ENCODE data around the gene TMEM161A.
A peak's percentile ranks its signal among the peaks of the same experiment; 100 is the strongest.
"Not testable (repeated sequence)": the region's sequence is repeated elsewhere in the genome, so short reads cannot be mapped to it uniquely, and the experiment has no call there.

Gene TMEM161A

DNA sequence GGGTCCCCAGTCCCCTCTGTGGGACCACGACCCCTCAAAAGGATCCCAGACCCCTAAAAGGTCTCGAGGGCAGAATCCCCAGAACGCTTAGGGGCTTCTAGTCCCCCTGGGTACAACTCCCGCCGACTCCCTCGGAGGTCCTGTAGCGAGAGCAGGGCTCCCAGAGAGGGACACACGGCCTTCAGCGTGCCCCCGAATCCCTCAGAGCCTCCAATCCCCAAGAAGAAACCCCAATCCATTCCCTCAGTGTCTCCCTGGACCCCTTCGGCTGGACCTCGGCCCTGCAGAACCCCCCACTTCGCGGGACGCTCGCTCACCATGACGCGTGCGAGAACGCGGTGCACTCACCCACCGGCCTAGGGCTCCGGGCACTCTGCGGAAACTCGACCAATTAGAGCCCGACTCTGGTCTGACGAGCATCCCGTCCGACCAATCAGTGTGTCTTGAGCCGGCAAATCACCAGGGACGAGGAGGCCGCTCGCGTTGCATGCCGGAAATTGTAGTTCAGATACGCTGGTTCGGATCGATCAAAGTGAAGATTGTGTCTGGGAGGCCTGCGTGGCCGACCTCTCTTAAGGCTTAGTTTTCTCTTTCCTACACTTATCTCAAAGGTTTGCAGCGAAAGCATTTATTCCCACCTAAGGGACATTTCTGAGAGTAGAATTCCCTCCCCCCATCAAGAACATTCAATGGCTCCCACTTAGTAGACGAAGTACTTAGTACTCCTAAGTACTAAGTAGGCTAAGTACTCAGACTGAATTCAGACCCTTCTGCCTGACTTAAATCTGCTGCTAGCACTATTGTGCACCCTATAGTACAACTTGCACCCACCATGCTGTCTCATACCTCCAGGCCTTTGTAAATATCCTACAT lies at the start of gene TMEM161A:
Gene TMEM161A, minus strand, starts transcription at position 370 of the 873 bp plus-strand sequence. Its CDS starts 50 bp downstream, at position 320.
- DNase-seq, result peak; percentile 98

DNA sequence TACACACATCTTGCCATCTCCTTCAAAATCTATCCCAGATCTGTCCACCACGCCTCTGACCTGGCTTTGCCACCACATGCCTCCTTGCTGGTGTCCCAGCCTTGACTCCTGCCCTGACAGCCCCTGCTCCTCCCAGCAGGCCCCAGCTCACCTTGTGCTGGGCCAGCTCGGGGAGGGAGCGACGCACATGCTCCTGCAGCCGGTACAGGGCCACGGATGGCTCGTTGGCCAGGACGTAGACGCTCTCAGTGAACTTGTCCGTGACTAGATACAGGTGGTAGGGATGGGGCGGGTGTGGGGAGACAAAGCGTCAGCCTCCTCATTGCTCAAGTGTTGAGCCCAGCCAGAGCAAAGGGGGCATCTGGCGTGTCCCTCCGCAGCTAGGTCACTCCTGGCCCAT lies 48.5 kb upstream of the TMEM161A start:
- no peak for DNase-seq

DNA sequence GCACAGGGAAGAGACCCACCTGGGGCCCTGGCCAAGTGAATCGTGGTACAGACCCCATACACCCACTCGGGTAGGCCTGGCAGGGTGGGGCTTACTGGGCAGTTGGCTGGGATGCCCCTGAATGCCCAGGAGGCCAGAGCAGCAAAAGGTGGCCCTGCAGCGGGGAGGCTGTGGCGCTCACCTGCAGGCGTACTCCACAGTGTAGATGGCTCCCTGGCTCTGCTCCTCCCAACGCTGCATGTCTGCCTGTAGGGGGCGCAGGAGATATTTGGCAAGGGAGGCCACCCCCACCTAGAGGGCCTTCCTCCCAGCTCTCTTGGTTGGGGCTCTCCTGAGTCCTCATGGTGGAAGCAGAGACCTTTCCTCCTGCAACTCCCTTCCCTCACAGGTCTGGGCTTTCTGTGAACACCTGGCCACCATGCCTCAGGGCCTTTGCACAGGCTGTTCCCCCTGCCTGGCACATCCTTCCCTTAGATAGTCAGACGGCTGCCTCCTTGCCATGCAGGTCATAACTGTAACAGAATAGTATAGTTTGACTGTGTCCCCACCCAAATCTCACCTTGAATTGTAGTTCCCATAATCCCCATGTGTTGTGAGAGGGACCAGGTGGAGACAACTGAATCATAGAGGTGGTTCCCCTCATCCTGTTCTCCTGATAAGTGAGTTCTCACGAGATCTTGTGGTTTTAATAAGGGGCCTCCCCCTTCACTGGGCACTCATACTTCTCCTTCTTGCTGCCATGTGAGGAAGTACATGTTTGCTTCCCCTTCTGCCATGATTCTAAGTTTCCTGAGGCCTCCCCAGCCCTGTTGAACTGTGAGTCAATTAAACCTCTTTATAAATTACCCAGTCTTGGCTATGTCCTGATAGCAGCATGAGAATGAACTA lies 47.8 kb upstream of the TMEM161A start:
- DNase-seq, result peak; percentile 69

DNA sequence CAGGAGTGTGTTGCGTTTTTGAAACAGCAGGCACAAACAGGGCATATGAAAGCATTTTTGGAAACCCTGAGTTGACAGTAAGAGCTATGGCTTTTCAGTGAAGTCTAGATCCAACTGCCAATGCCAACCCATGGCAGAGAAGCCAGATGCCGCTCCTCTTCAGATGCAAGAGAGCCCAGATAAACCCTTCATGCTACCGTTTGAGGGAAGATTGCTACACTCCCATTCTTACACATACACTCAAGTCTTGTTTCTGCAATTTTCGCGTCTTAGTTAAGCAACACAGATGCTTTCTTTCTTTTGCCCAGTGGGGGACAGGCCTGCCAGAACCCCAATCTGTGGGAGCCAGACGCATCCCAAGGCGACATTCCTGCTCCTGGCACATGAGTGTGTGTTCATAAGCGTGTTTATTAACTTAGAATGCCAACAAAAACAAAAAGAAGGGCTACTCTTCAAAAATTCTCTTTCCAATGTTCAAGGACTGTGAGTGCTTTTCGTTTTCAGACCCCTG lies 43.3 kb upstream of the TMEM161A start:
- DNase-seq, result no peak

DNA sequence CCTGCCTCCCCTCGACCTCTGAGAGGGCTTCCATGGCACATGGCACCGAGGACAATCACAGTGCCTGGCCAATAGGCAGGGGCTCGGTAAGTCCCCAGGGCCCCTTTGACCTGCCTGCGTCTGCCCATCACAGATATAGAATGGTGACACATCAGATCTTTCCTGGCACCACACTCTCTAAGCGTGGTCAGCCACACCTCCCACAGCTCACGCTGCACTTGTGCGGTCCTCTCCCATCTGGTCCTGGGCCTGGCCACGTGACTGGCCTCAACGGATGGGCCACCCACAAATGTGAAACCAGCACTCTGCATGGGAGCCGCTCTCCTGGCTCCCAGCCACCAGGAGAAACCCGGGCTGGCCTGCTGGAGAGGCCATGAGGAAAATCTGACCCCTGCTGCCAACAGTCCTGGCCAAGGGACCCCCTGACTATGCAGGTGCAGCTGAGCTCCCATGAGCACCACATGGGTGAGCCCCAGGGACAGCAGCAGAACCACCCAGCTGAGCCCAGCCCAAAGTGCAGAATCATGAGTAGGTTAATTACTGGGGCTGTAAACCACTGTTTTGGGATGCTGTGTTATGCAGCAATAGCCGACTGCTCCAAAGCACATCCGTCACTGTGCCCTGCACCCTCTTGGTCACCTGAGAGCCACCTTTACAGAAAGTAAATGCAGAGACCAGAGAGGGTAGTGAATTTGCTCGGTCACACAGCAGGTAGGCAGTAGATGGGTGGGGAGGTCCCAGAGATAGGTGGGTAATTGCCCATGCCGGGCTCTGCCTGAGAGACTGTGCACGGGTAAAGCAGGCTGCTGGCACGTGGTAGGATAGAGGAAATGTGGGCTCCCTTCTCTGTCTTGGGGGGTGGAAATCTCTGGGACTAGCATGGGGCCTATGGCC lies 41.5 kb upstream of the TMEM161A start:
- DNase-seq, result no peak

DNA sequence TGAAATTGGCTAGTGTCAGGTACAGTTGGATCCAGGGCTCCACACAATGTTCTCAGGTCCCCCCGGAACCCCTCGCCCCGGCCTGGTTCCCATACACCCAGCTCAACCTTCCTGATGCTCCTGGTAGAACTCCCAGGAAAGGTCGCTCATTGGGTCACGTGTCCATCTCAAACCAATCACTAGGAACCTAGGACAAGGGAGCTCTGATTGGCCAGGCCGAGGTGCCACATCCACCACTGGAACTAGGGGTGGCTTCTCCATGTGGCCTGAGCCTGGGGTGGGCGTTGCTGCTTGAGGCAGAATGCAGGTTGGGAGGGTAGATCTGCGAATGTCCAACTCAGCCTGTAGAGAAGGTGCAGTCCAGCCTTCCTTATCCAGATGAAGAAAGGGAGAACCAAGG lies 38.7 kb upstream of the TMEM161A start:
- no peak for DNase-seq

DNA sequence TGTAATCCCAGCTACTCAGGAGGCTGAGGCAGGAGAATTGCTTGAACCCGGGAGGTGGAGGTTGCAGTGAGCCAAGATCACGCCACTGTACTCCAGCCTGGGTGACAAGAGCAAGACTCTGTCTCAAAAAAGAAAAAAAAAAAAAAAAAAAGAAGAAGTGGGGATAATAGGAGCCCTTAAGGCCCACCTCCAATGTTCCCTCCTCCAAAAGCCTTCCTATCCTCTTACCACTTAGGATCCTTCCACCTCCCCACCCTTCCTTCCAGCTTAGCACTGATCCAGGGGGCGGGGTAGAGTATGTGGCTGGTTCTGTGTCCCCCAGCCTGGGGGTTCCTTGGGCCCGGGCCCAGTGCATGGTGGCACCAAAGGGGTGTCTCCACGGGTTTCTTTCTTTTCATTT lies 35.0 kb upstream of the TMEM161A start:
- not testable (repeated sequence) for DNase-seq

DNA sequence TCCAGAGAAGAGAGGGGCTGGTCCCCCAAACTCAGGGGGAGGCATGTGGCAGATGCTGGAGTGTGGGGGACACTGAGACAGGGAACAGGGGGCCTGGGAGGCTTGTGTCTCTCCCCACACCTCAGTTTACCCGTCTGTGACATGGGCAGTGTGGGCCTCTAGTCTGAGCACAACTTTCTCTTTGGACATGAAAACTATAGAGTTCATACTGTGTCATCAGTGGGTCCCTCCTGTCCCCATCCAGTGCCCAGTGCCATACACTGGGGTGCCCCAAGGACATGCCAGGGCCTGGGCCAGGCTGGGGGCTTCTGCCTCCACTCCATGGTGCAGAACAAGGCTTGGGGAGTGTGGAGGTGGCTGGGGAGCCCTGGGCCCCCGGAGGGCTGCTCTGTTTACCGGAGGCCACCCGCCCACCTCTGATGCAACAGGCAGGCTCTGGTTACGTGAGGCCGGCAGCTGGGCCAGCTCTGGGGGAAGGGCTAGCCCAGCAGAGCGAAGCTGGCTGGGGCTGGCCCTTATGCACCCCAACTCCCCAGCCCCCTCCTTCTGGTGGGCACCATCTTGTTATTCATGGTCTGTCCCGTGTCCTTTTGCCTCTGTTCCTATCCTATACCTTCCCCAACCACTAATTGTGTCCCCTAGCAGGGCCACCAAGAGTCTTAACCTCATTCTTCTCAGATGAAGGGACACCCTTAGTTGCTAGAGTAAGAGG lies 33.7 kb upstream of the TMEM161A start:
- no peak for DNase-seq

DNA sequence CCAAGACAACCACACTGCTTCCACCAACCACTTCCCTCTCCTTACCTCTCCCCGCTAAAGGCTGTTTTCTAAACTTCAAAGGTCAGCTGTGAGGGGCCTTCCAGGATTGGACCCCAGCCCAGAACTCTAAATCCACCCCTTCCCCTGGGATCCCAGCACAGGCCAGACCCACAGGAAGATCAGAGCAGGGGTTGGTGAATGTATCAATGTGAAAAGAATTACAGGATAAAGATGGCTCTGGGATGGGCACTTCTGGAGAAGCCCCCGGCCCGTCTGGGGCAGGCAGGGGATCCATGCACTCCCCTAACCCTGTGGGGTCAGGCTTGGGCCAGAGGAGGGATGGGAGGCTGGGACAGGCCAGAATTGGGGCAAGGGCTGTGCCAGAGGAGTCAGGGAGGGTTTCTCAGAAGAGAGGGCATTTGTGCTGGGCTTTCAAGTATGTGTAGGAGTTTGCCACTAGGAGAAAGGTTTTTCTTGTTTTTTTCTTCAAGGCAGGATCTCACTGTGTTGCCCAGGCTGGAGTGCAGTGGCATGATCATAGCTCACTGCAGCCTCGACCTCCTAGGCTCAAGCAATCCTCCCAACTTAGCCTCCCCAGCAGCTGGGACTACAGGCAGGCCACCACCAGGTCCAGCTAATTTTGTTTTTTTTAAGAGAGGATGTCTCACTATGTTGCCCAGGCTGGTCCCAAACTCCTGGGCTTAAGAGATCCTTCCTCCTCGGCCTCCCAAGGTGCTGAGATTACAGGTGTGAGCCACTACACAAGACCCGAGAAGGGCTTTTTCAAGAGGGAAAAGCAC lies 32.8 kb upstream of the TMEM161A start:
- no peak for DNase-seq

DNA sequence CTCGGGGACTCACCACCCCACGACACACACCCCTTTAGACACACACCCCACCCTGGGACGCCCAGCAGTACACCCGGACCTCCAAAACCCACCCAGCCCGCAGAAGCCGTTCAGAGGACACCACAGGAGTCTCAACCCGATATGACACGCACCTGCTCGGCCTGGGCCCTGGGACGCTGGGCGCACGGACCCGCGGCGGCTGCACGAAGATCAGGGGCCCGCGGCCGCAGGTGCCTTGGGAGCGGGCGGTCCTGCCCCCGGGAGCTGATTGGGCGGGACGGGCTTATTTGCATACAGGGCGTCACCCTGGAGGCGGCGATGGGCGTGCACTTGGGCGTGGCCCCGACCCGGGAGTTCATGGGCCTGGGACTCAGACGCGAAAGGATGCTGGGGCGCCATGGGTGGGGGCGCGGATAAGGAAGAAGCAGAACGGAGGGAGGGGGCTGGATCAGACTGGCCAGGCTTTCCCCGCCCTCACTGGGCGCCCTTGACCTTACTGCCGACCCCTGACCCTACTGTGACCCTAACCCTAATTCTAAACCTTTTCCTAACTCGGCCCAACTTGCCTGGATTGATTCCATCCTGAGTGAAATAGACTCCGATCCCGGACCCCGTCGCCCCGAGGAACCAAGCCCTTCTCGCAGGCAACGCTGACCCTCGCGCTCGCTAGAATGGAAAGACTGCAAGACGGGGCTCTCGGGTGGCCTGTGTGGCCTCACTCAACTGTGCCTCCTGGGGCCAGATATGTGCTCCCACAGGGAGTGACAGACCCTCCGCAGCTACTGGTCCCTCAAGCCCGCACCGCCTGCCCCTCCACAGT lies 32.0 kb upstream of the TMEM161A start, which contains the start of gene MEF2B:
Gene MEF2B, minus strand, starts transcription at position 211 of the 820 bp plus-strand sequence. CDS start 19,528 bp downstream, outside the sequence.
- DNase-seq, result peak; percentile 78

DNA sequence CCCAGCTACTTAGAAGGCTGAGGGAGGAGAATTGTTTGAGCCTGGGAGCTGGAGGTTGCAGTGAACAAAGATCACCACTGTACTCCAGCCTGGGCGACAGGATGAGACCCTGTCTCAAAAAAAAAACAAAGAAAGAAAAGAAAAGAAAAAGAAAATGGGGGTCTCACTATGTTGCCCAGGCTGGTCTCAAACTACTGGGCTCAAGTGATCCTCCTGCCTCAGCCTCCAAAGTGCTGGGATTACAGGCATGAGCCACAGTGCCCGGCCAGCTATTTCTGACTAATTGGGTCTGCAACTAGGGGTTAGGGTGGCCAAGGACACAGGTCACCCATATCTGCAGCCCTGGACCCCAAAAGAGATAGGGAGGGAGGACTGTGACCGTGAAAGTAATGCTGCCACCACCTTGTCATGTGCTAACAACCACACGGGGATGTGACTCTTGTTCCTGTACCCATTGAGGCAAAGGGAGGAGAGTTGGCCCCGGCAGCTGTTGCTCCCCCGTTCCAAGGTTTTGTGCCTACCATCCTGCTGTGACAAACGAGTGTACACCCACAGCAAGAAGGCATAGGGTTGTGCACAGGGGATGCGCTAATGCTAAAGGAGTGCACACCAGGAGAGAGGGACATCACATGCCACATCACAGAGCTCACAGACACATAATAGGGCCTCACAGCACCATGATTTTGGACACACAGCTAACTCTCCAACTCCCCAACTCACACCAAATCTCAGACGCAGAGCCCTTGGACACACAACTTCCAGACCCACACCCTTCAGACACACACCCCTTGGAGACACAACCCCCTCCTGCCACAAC lies 31.2 kb upstream of the TMEM161A start:
- no peak for DNase-seq

DNA sequence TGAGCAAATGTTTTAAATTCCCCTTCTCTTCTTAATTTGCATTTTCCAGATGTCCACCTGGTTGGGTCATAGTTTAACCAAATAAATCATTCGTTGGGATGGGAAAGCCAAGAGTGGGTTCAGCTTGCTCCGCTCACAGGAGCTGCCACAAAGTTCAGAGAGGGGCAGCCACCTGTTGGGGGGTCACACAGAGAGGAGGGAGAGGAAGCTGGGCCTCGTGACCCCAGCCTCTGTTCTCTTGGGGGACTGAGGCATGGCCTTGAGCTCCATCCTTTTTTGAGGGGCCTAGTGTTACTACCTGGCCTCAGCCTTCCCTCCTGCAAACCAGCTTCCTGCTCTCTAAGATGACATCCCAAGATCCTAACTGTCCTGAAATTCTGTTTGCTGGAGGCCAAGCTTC lies 29.3 kb upstream of the TMEM161A start:
- DNase-seq, result no peak

DNA sequence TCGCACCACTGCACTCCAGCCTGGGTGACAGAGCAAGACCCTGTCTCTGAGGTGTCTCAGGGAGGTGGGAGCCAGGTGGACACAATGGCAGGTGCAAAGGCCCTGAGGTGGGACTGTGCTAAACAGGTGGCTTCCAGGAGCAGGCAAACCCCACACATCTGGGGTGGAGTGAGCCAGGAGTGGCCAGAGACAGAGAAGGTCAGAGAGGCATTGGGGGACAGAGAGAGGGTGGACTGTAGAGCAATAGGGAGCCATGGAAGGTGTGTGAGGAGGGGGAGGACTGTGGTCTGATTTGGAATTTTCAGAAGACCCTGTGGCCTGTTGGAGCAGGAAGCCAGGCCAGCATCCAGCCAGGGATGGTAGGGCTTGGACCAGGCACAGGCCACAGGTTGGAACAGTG lies 27.1 kb upstream of the TMEM161A start:
- DNase-seq, result no peak

DNA sequence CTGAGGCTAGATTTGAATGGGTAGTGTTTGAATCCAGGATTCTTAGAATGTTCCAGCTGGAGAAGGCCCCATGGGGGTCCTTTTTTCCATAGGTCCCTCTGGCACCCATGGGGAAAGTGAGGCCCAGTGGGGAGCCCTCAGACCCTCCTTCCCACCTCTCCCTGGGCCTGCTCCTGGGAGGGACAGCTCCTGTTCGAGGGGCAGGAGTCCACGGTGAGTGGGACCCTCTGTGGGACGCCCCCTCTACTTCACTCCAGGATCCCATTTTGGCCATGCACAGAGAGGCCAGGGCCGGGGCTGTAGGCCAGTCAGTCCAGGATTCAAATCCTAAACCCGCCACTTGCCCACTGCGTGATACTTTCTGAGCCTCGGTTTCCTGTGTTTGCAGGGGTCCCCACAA lies 24.2 kb upstream of the TMEM161A start:
- no peak for DNase-seq

DNA sequence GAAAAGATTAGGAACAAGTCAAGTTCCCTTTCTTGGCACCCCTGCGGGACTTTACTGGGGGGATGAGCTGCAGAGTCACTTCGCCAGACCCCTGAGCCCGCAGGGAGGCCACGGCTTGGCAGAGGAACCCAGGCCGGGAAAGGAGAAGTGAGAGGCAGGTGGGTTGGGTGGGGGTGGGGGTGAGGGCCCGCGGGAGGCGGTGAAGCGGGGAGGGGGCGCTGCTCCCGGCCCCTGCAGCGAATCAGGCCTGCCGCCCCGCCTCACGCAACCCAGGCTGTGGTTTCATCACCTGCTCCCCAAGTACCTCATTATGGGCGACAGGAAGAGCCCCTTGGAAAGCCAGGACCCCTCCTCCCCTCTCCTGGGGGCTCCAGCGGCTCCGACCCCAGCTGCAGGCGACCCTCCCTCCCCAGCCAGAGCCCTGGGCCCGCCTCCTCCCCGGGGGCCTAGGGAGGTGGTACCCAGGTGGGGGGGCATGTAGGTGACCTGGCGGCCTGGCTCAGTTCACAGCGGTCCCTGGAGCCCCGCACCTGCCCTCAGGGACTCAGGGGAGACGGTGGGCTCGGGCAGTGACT lies 22.3 kb upstream of the TMEM161A start:
- no peak for DNase-seq

DNA sequence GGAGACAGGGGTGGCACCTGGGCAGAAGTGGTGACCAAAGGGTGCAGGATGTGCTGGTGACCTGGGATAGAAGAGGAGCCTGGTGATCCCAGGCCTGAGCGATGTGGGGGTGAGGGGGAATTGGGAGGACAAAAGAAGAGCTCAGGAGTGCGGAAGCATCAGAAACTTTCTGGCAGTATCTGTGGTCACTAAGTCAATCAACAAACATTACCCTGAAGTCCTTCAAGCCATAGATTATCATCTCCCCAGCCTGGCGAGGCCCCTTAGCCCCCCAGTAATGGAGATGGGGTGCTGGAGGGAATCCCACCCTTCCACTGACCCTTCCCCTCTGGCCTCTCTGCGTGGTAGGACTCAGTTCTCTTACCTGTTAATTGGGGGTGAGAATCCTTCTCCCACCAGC lies 21.3 kb upstream of the TMEM161A start:
- DNase-seq, result no peak

DNA sequence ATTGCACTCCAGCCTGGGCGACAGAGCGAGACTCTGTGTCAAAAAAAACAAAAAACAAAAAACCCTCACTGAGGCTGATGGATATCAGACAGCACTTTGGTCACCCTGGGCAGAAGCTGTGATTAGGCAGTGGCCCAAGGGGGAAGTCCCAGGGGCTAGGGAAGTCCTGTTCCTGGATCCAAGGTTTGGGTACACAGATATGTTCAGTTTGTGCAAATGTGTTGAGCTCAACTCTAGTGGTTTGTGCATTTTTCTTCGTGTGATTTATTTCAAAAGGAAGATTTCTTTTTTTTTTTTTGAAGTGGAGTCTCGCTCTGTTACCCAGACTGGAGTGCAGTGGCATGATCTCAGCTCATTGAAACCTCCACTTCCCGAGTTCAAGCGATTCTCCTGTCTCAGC lies 19.5 kb upstream of the TMEM161A start:
- DNase-seq, result no peak

DNA sequence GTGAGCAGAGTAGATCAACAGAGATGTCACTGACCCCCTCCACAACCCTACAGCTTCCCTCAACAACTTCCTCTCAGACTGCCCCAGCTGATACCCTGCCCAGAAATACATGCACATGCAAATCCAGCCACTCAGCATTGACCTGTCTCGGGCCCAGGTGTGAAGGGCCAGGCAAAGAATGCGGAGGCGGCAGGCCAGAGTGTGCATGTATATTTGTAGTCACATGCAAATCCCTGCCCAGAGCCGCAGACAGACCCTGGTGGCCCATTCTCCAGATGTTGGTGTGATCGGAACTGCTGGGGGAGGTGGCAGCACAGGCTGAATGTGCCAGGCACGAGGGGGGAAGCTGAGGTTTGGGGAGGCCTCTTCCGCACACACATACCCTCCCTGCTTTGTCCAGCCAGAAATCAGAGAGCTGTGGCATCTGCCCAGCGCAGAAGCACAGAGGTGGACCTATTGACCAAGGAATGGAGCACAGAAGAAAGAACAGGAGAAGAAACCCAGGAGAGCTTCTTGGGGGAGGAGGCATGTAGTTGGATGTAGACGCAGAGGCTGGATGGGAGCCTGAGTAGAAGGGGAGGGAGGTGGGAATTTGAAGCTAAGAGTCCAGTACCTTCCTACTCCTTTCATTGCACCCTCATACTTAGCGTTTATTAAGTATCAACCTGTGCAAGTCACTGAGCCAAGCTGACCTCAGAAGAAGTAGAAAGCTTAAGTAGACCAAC lies 17.4 kb upstream of the TMEM161A start:
- no peak for DNase-seq

All from activated naive CD4-positive, alpha-beta T cell treated with Interleukin-2 at 50 U/mL for 16 hours (primary cell).